UCSD-AML1 (cell line): ENCODE measurements around the gene THAP4.
A peak's percentile ranks its signal among the peaks of the same experiment; 100 is the strongest.
"Not testable (repeated sequence)": the region's sequence is repeated elsewhere in the genome, so short reads cannot be mapped to it uniquely, and the experiment has no call there.

Source experiments
- DNase-seq: peaks from one replicate; lab custom pipeline; 2025; ENCODE audit not compliant: unreplicated experiment; lab: John Stamatoyannopoulos, UW

The THAP4 gene

GRCh38 chr2:241566021-241566420, 70.9 kb downstream of the THAP4 start:
- DNase-seq: not testable (repeated sequence)

GRCh38 chr2:241565411-241565810, 71.5 kb downstream of the THAP4 start:
- no peak for DNase-seq

- peak; percentile 50 for DNase-seq
Measured at GRCh38 chr2:241564596-241565410, 72.2 kb downstream of the THAP4 start.

- DNase-seq: no peak
Measured at GRCh38 chr2:241563981-241564595, 72.9 kb downstream of the THAP4 start.

- no peak for DNase-seq
Measured at GRCh38 chr2:241563571-241563980, 73.4 kb downstream of the THAP4 start.

GRCh38 chr2:241563031-241563507, 73.9 kb downstream of the THAP4 start:
- no peak for DNase-seq

- no peak for DNase-seq
Measured at GRCh38 chr2:241562269-241562891, 74.6 kb downstream of the THAP4 start.

- DNase-seq: no peak
Measured at GRCh38 chr2:241561832-241562231, 75.1 kb downstream of the THAP4 start.

GRCh38 chr2:241560883-241561474, 76.0 kb downstream of the THAP4 start:
- DNase-seq: no peak

- no peak for DNase-seq
Measured at GRCh38 chr2:241560162-241560882, 76.6 kb downstream of the THAP4 start.

GRCh38 chr2:241559323-241560161, 77.4 kb downstream of the THAP4 start:
- no peak for DNase-seq

- DNase-seq: peak; percentile 48
Measured at GRCh38 chr2:241558532-241559322, 78.2 kb downstream of the THAP4 start, which contains the start of gene BOK. Gene BOK, plus strand, starts transcription at chr2:241558745. Its CDS starts 739 bp downstream, at chr2:241559484.

GRCh38 chr2:241556746-241557145, 80.2 kb downstream of the THAP4 start:
- DNase-seq: no peak

- peak; percentile 30 for DNase-seq
Measured at GRCh38 chr2:241555711-241556110, 81.2 kb downstream of the THAP4 start.

GRCh38 chr2:241554610-241555322, 82.2 kb downstream of the THAP4 start:
- no peak for DNase-seq

GRCh38 chr2:241553981-241554380, 83.0 kb downstream of the THAP4 start:
- no peak for DNase-seq

- no peak for DNase-seq
Measured at GRCh38 chr2:241553512-241553830, 83.5 kb downstream of the THAP4 start.

- no peak for DNase-seq
Measured at GRCh38 chr2:241551998-241552737, 84.8 kb downstream of the THAP4 start.
